Mesenteric fat pad (tissue), 1 donor: ENCODE data around the gene TRIM33. TPM values are rescaled to one million over a fixed set of nuclear protein-coding genes. Genes with fewer than 3 reads are reported as not detected.
"Not testable (repeated sequence)": the region's sequence is repeated elsewhere in the genome, so short reads cannot be mapped to it uniquely, and the experiment has no call there.

Experiments
- DNase-seq: peaks from one replicate; pipeline ENCODE4 v3.0.0-alpha.2; 2020; ENCODE audit warnings: low spot score
- total RNA-seq: library from RNA; stranded (reverse); fragmentation: NEBNext Ultra II Directional; extraction: Animal tissue kit (Norgen Biotek cat#: 25700); gene quantifications from one replicate; pipeline ENCODE4 v1.2.1, GENCODE V29; 2021
- donor health status: DM: yes; HTN: yes; CAD: no.

The TRIM33 gene
- total RNA-seq, 1 donor from 2014 or later, result 26.2 TPM

GRCh38 chr1:114423455-114423854 lies 87.5 kb downstream of the TRIM33 start:
- no peak for DNase-seq

- DNase-seq, result not testable (repeated sequence)
Observed at GRCh38 chr1:114418948-114419347, 92.1 kb downstream of the TRIM33 start.

GRCh38 chr1:114397601-114398000 lies 113.4 kb downstream of the TRIM33 start:
- DNase-seq, result no peak

GRCh38 chr1:114395863-114396262 lies 115.1 kb downstream of the TRIM33 start:
- DNase-seq, result no peak

GRCh38 chr1:114390960-114391359 lies 120.0 kb downstream of the TRIM33 start:
- DNase-seq, result no peak

GRCh38 chr1:114390361-114390760 lies 120.6 kb downstream of the TRIM33 start:
- DNase-seq, result no peak

GRCh38 chr1:114388432-114389003 lies 122.5 kb downstream of the TRIM33 start:
- no peak for DNase-seq

- not testable (repeated sequence) for DNase-seq
Observed at GRCh38 chr1:114387585-114387984, 123.4 kb downstream of the TRIM33 start.

GRCh38 chr1:114387010-114387360 lies 124.0 kb downstream of the TRIM33 start:
- no peak for DNase-seq

GRCh38 chr1:114386129-114387009 lies 124.6 kb downstream of the TRIM33 start:
- no peak for DNase-seq

- no peak for DNase-seq
Observed at GRCh38 chr1:114384922-114385321, 126.1 kb downstream of the TRIM33 start.

- DNase-seq, result no peak
Observed at GRCh38 chr1:114379987-114380386, 131.0 kb downstream of the TRIM33 start.

GRCh38 chr1:114379358-114379757 lies 131.6 kb downstream of the TRIM33 start:
- no peak for DNase-seq

GRCh38 chr1:114377356-114377755 lies 133.6 kb downstream of the TRIM33 start:
- DNase-seq, result no peak

GRCh38 chr1:114369930-114370329 lies 141.1 kb downstream of the TRIM33 start:
- DNase-seq, result no peak

- DNase-seq, result not testable (repeated sequence)
Observed at GRCh38 chr1:114369266-114369919, 141.6 kb downstream of the TRIM33 start.

- no peak for DNase-seq
Observed at GRCh38 chr1:114368560-114369255, 142.3 kb downstream of the TRIM33 start.

GRCh38 chr1:114367810-114368209 lies 143.2 kb downstream of the TRIM33 start:
- DNase-seq, result no peak

GRCh38 chr1:114363230-114363629 lies 147.8 kb downstream of the TRIM33 start:
- DNase-seq, result not testable (repeated sequence)

GRCh38 chr1:114359791-114360190 lies 151.2 kb downstream of the TRIM33 start:
- DNase-seq, result no peak

- no peak for DNase-seq
Observed at GRCh38 chr1:114355240-114355639, 155.8 kb downstream of the TRIM33 start.

- DNase-seq, result no peak
Observed at GRCh38 chr1:114353262-114353661, 157.7 kb downstream of the TRIM33 start.
